Thoracic aorta (tissue), 2 donors: Measurements from ENCODE around the gene URB1. TPM values are rescaled to one million over a fixed set of nuclear protein-coding genes. Genes with fewer than 3 reads are reported as not detected.

Source experiments
- ATAC-seq: fragments of 150-250 bp; one replicate; pipeline ENCODE4 v1.8.0; 2017; ENCODE audit warnings: low read depth; ENCODE audit not compliant: insufficient number of reproducible peaks, low FRiP score
- DNase-seq: peaks from one replicate; pipeline ENCODE4 v3.0.0-alpha.2; 2020; ENCODE audit warnings: low spot score
- H3K27ac ChIP-seq, 2 donors: fragments of 200-600 bp; sonication (generic); 1 replicate in 1 of 2; 2 replicates in 1 of 2; pipeline ENCODE4 v1.5.1; 2016; ENCODE audit warnings: mild to moderate bottlenecking in 2 of 2, moderate library complexity in 2 of 2
- H3K27me3 ChIP-seq: fragments of 200-600 bp; sonication (generic); replicated peaks from 2 replicates; pipeline ENCODE4 v1.6.0; 2016; ENCODE audit warnings: mild to moderate bottlenecking; ENCODE audit not compliant: insufficient read depth
- H3K36me3 ChIP-seq: fragments of 200-600 bp; sonication (generic); one replicate; pipeline ENCODE4 v1.5.1; 2016
- H3K4me1 ChIP-seq, 2 donors: fragments of 200-600 bp; sonication (generic); 1 replicate in 1 of 2; 2 replicates in 1 of 2; pipeline versions ENCODE4 v1.5.1 to v1.6.0; 2016; ENCODE audit warnings: low read depth in 2 of 2, mild to moderate bottlenecking in 1 of 2; ENCODE audit not compliant: control insufficient read depth in 1 of 2
- H3K4me3 ChIP-seq: fragments of 200-600 bp; sonication (generic); 2 replicates; pipeline ENCODE4 v1.5.1; 2016; ENCODE audit warnings: mild to moderate bottlenecking
- H3K9me3 ChIP-seq: fragments of 200-600 bp; sonication (generic); 2 replicates; pipeline ENCODE4 v1.5.1; 2016
- CTCF ChIP-seq: fragments of 200-600 bp; sonication (generic); IDR thresholded peaks from one replicate; pipeline ENCODE4 v1.5.1; 2019; ENCODE audit warnings: antibody characterized with exemption
- total RNA-seq, 2 donors: library from RNA; depleted of rRNA; stranded (reverse); fragments of >200 nt; gene quantifications; one replicate each; pipeline versions ENCODE4 v1.1.0 to v1.2.3, GENCODE V29; 2016

The URB1 gene
- total RNA-seq, 2 donors from 2014 or later: 35.1 to 64.8 TPM

- Histone ChIP-seq H3K27me3 (no peaks in the 10 kb centered on the region), H3K27ac (no peak overlapping the region), H3K36me3 (peaks cover 6% of the 10 kb centered on the region), H3K9me3 (no peaks in the 10 kb centered on the region), H3K4me3 (no peak overlapping the region), H3K4me1 (no peaks in the 10 kb centered on the region)
- ATAC-seq (no peak), DNase-seq (no peak)
- no peak for TF ChIP-seq CTCF
Measured at GRCh38 chr21:32302560-32302959, 90.3 kb downstream of the URB1 start.

- no peak for ATAC-seq
- Histone ChIP-seq H3K36me3 (peaks cover 6% of the 10 kb centered on the region), H3K4me1 (no peaks in the 10 kb centered on the region), H3K27me3 (no peaks in the 10 kb centered on the region), H3K9me3 (no peaks in the 10 kb centered on the region), H3K4me3 (no peak overlapping the region), H3K27ac (no peak overlapping the region)
- no peak for DNase-seq
- TF ChIP-seq CTCF: no peak
Measured at GRCh38 chr21:32301596-32301995, 91.2 kb downstream of the URB1 start.

GRCh38 chr21:32300117-32300681 is 92.6 kb downstream of the URB1 start:
- DNase-seq (no peak), ATAC-seq (no peak)
- Histone ChIP-seq H3K9me3 (no peaks in the 10 kb centered on the region), H3K27me3 (no peaks in the 10 kb centered on the region), H3K27ac (no peak overlapping the region), H3K36me3 (peaks cover 6% of the 10 kb centered on the region), H3K4me1 (no peaks in the 10 kb centered on the region), H3K4me3 (no peak overlapping the region)
- TF ChIP-seq CTCF: no peak

GRCh38 chr21:32299695-32300094 is 93.1 kb downstream of the URB1 start:
- Histone ChIP-seq H3K36me3 (peaks cover 6% of the 10 kb centered on the region), H3K27ac (no peak overlapping the region), H3K9me3 (no peaks in the 10 kb centered on the region), H3K4me3 (no peak overlapping the region), H3K4me1 (no peaks in the 10 kb centered on the region), H3K27me3 (no peaks in the 10 kb centered on the region)
- ATAC-seq: no peak
- DNase-seq: no peak
- no peak for TF ChIP-seq CTCF

GRCh38 chr21:32298658-32299081 is 94.1 kb downstream of the URB1 start, which contains the start of gene MRAP:
MRAP (plus strand) TSS chr21:32298855; CDS start chr21:32298972, 117 bp downstream.
- Histone ChIP-seq H3K27ac (no peak within 1 kb of the TSS), H3K4me3 (no peak within 1 kb of the TSS), H3K27me3 (no peaks in the 10 kb centered on the region), H3K9me3 (no peaks in the 10 kb centered on the region), H3K4me1 (no peaks in the 10 kb centered on the region), H3K36me3 (peaks cover 6% of the 10 kb centered on the region)
- TF ChIP-seq CTCF: no peak
- no peak for ATAC-seq
- no peak for DNase-seq
